ENCODE data around the gene MAGI2.

The MAGI2 gene

GRCh38 chr7:78905436-78905835 is 548.0 kb downstream of the MAGI2 start:
- no peak for DNase-seq (ENCODE audit: low read depth)

GRCh38 chr7:78904983-78905382 is 548.5 kb downstream of the MAGI2 start:
- DNase-seq (ENCODE audit: low read depth), result no peak

GRCh38 chr7:78901566-78901965 is 551.9 kb downstream of the MAGI2 start:
- no peak for DNase-seq (ENCODE audit: low read depth)

GRCh38 chr7:78900806-78901205 is 552.7 kb downstream of the MAGI2 start:
- no peak for DNase-seq (ENCODE audit: low read depth)

GRCh38 chr7:78895393-78895792 is 558.1 kb downstream of the MAGI2 start:
- no peak for DNase-seq (ENCODE audit: low read depth)

- DNase-seq (ENCODE audit: low read depth), result no peak
Measured at GRCh38 chr7:78879206-78879605, 574.3 kb downstream of the MAGI2 start.

GRCh38 chr7:78873117-78873516 is 580.4 kb downstream of the MAGI2 start:
- no peak for DNase-seq (ENCODE audit: low read depth)

GRCh38 chr7:78864339-78864738 is 589.1 kb downstream of the MAGI2 start:
- no peak for DNase-seq (ENCODE audit: low read depth)

- DNase-seq (ENCODE audit: low read depth), result no peak
Measured at GRCh38 chr7:78863281-78863680, 590.2 kb downstream of the MAGI2 start.

GRCh38 chr7:78862411-78862900 is 591.0 kb downstream of the MAGI2 start:
- DNase-seq (ENCODE audit: low read depth), result no peak

- DNase-seq (ENCODE audit: low read depth), result no peak
Measured at GRCh38 chr7:78852951-78853350, 600.5 kb downstream of the MAGI2 start.

GRCh38 chr7:78850093-78850740 is 603.2 kb downstream of the MAGI2 start:
- no peak for DNase-seq (ENCODE audit: low read depth)

- DNase-seq (ENCODE audit: low read depth), result no peak
Measured at GRCh38 chr7:78845155-78845554, 608.3 kb downstream of the MAGI2 start.

GRCh38 chr7:78842068-78842467 is 611.4 kb downstream of the MAGI2 start:
- DNase-seq (ENCODE audit: low read depth), result no peak

- DNase-seq (ENCODE audit: low read depth), result no peak
Measured at GRCh38 chr7:78835897-78836296, 617.6 kb downstream of the MAGI2 start.

- no peak for DNase-seq (ENCODE audit: low read depth)
Measured at GRCh38 chr7:78828317-78828716, 625.1 kb downstream of the MAGI2 start.

- DNase-seq (ENCODE audit: low read depth), result no peak
Measured at GRCh38 chr7:78803501-78804127, 649.9 kb downstream of the MAGI2 start.

GRCh38 chr7:78794101-78794500 is 659.4 kb downstream of the MAGI2 start:
- DNase-seq (ENCODE audit: low read depth), result no peak

- DNase-seq (ENCODE audit: low read depth), result no peak
Measured at GRCh38 chr7:78792624-78793023, 660.8 kb downstream of the MAGI2 start.

GRCh38 chr7:78792006-78792405 is 661.5 kb downstream of the MAGI2 start:
- DNase-seq (ENCODE audit: low read depth), result no peak

- DNase-seq (ENCODE audit: low read depth), result no peak
Measured at GRCh38 chr7:78788464-78788863, 665.0 kb downstream of the MAGI2 start.

- DNase-seq (ENCODE audit: low read depth), result no peak
Measured at GRCh38 chr7:78787854-78788253, 665.6 kb downstream of the MAGI2 start.

GRCh38 chr7:78786055-78786454 is 667.4 kb downstream of the MAGI2 start:
- no peak for DNase-seq (ENCODE audit: low read depth)
